Hepatocyte (in vitro differentiated cells): Measurements from ENCODE around the gene ISCU. TPM values are rescaled to one million over a fixed set of nuclear protein-coding genes. Genes with fewer than 3 reads are reported as not detected.
A peak's percentile ranks its signal among the peaks of the same experiment; 100 is the strongest.

Experiments used
- DNase-seq: peaks from one replicate; pipeline ENCODE4 v3.0.0-alpha.2; 2016; ENCODE audit warnings: low spot score
- H2AFZ ChIP-seq: fragments of 200-600 bp; sonication (generic); 2 replicates; pipeline ENCODE4 v1.6.0; 2016; ENCODE audit warnings: antibody characterized with exemption, mild to moderate bottlenecking
- H3K27ac ChIP-seq: fragments of 200-600 bp; sonication (generic); 2 replicates; pipeline ENCODE4 v1.5.1; 2016; ENCODE audit warnings: mild to moderate bottlenecking
- H3K27me3 ChIP-seq: fragments of 200-600 bp; sonication (generic); 2 replicates; pipeline ENCODE4 v1.6.1; 2016
- H3K36me3 ChIP-seq: fragments of 200-600 bp; sonication (generic); replicated peaks from 2 replicates; pipeline ENCODE4 v1.5.1; 2016; ENCODE audit warnings: low read depth; ENCODE audit not compliant: insufficient read depth
- H3K4me1 ChIP-seq: fragments of 200-600 bp; sonication (generic); 2 replicates; pipeline ENCODE4 v1.5.1; 2016; ENCODE audit warnings: mild to moderate bottlenecking, moderate library complexity; ENCODE audit not compliant: insufficient read depth
- H3K4me2 ChIP-seq: fragments of 200-600 bp; sonication (generic); 2 replicates; pipeline ENCODE4 v1.6.0; 2016
- H3K4me3 ChIP-seq: fragments of 200-600 bp; sonication (generic); 2 replicates; pipeline ENCODE4 v1.5.1; 2016; ENCODE audit warnings: mild to moderate bottlenecking
- H3K79me2 ChIP-seq: fragments of 200-600 bp; sonication (generic); 2 replicates; pipeline ENCODE4 v1.6.0; 2017; ENCODE audit warnings: mild to moderate bottlenecking
- H3K9me2 ChIP-seq: fragments of 200-600 bp; sonication (generic); replicated peaks from 2 replicates; pipeline ENCODE4 v1.6.0; 2017; ENCODE audit warnings: mild to moderate bottlenecking; ENCODE audit not compliant: insufficient read depth
- H3K9me3 ChIP-seq: fragments of 200-600 bp; sonication (generic); 2 replicates; pipeline ENCODE4 v1.5.1; 2016; ENCODE audit warnings: low read depth, mild to moderate bottlenecking
- H4K20me1 ChIP-seq: fragments of 200-600 bp; sonication (generic); 2 replicates; pipeline ENCODE4 v1.6.0; 2016; ENCODE audit warnings: mild to moderate bottlenecking; ENCODE audit not compliant: insufficient read depth, poor library complexity, severe bottlenecking
- CTCF ChIP-seq: fragments of 200-600 bp; sonication (generic); IDR thresholded peaks from 2 replicates; pipeline ENCODE4 v1.5.1; 2016; ENCODE audit warnings: antibody characterized with exemption, mild to moderate bottlenecking; ENCODE audit not compliant: poor library complexity
- EZH2 ChIP-seq: fragments of 200-600 bp; sonication (generic); IDR thresholded peaks from 2 replicates; pipeline ENCODE4 v1.6.1; 2016; ENCODE audit warnings: antibody characterized with exemption, mild to moderate bottlenecking, borderline replicate concordance
- EZH2phosphoT487 ChIP-seq: fragments of 200-600 bp; sonication (generic); IDR thresholded peaks from one replicate; pipeline ENCODE4 v1.6.1; 2018; ENCODE audit warnings: antibody characterized with exemption, mild to moderate bottlenecking, low read depth, moderate library complexity; ENCODE audit not compliant: unreplicated experiment, severe bottlenecking
- WGBS: methylation state at CpG from one replicate; pipeline ENCODE4 v1.1.6; 2016; ENCODE audit warnings: low lambda C conversion rate; ENCODE audit errors: missing lambda C conversion rate; 5-methylcytosine and 5-hydroxymethylcytosine counted together
- polyA plus RNA-seq: library from polyadenylated mRNA; unstranded; fragments of >200 nt; fragmentation: Nextera tagmentation; extraction: Ambion mirVana; gene quantifications from 2 replicates; pipeline ENCODE4 v1.2.1, GENCODE V29; 2016
- total RNA-seq: library from RNA; depleted of rRNA; stranded (reverse); fragments of >200 nt; gene quantifications from 2 replicates; pipeline ENCODE4 v1.2.3, GENCODE V29; 2014

The ISCU gene
- total and polyA plus RNA-seq, 2 experiments from 2014 or later, result 116 to 149 TPM

- WGBS, result 5% methylated on average over 1 of the region's 1 CpG
- no peaks in the 10 kb centered on the region for H3K9me2 ChIP-seq
- peaks cover 43% of the 10 kb centered on the region for H3K79me2 ChIP-seq
- H3K4me3 ChIP-seq, result no peak overlapping the region
- H3K9me3 ChIP-seq, result no peaks in the 10 kb centered on the region
- H3K4me2 ChIP-seq, result peak overlapping the region; percentile 89
- H2AFZ ChIP-seq, result no peak overlapping the region
- TF ChIP-seq CTCF (no peak), EZH2 (no peak), EZH2phosphoT487 (no peak)
- peaks cover 5% of the 10 kb centered on the region for H4K20me1 ChIP-seq
- H3K36me3 ChIP-seq, result no peaks in the 10 kb centered on the region
- H3K27ac ChIP-seq, result peak overlapping the region; percentile 40
- H3K4me1 ChIP-seq, result peaks cover 11% of the 10 kb centered on the region
- no peaks in the 10 kb centered on the region for H3K27me3 ChIP-seq
- no peak for DNase-seq
Measured at GRCh38 chr12:108563804-108564151, 1.4 kb downstream of the ISCU start.

GRCh38 chr12:108564724-108565123 lies 2.3 kb downstream of the ISCU start:
- H3K36me3 ChIP-seq, result no peaks in the 10 kb centered on the region
- no peaks in the 10 kb centered on the region for H3K9me2 ChIP-seq
- peaks cover 3% of the 10 kb centered on the region for H4K20me1 ChIP-seq
- no peak overlapping the region for H3K4me3 ChIP-seq
- no peaks in the 10 kb centered on the region for H3K9me3 ChIP-seq
- DNase-seq, result no peak
- H2AFZ ChIP-seq, result no peak overlapping the region
- TF ChIP-seq CTCF (no peak), EZH2 (no peak), EZH2phosphoT487 (no peak)
- H3K4me1 ChIP-seq, result peaks cover 9% of the 10 kb centered on the region
- H3K27me3 ChIP-seq, result no peaks in the 10 kb centered on the region
- peaks cover 34% of the 10 kb centered on the region for H3K79me2 ChIP-seq
- H3K4me2 ChIP-seq, result no peak overlapping the region
- no peak overlapping the region for H3K27ac ChIP-seq

GRCh38 chr12:108565146-108565545 lies 2.8 kb downstream of the ISCU start:
- DNase-seq, result no peak
- Histone ChIP-seq H3K79me2 (peaks cover 29% of the 10 kb centered on the region), H3K4me3 (no peak overlapping the region), H3K36me3 (no peaks in the 10 kb centered on the region), H3K9me3 (no peaks in the 10 kb centered on the region), H3K4me1 (peaks cover 5% of the 10 kb centered on the region), H3K9me2 (no peaks in the 10 kb centered on the region), H3K27me3 (no peaks in the 10 kb centered on the region), H2AFZ (no peak overlapping the region), H3K27ac (no peak overlapping the region), H3K4me2 (no peak overlapping the region), H4K20me1 (no peaks in the 10 kb centered on the region)
- 88% methylated on average over 3 of the region's 3 CpGs for WGBS
- TF ChIP-seq EZH2phosphoT487 (no peak), EZH2 (no peak), CTCF (no peak)

GRCh38 chr12:108565976-108566375 lies 3.6 kb downstream of the ISCU start:
- no peaks in the 10 kb centered on the region for H3K27me3 ChIP-seq
- H3K9me3 ChIP-seq, result no peaks in the 10 kb centered on the region
- no peak for DNase-seq
- H3K27ac ChIP-seq, result peak overlapping the region; percentile 67
- H3K79me2 ChIP-seq, result peaks cover 22% of the 10 kb centered on the region
- H3K4me1 ChIP-seq, result peaks cover 5% of the 10 kb centered on the region
- H3K36me3 ChIP-seq, result no peaks in the 10 kb centered on the region
- no peak overlapping the region for H3K4me2 ChIP-seq
- WGBS, result 92% methylated on average over 2 of the region's 2 CpGs
- H3K4me3 ChIP-seq, result no peak overlapping the region
- no peaks in the 10 kb centered on the region for H4K20me1 ChIP-seq
- TF ChIP-seq EZH2phosphoT487 (no peak), EZH2 (no peak), CTCF (no peak)
- no peaks in the 10 kb centered on the region for H3K9me2 ChIP-seq
- no peak overlapping the region for H2AFZ ChIP-seq
